Calu3 (cell line): Measurements from ENCODE around the gene SYF2. TPM values are rescaled to one million over a fixed set of nuclear protein-coding genes. Genes with fewer than 3 reads are reported as not detected.
A peak's percentile ranks its signal among the peaks of the same experiment; 100 is the strongest.
"Not testable (repeated sequence)": the region's sequence is repeated elsewhere in the genome, so short reads cannot be mapped to it uniquely, and the experiment has no call there.

Source experiments
- BruUV-seq: library from RNA; stranded (reverse); fragments of 400-500 nt; replicated peaks from 2 replicates; lab custom pipeline; 2021; lab: Mats Ljungman, UMichigan
- CTCF ChIA-PET: fragments of 300-600 bp; sonication (Branson Sonifier 250); formaldehyde crosslinking; loops from one replicate; lab custom pipeline; 2022; ENCODE audit warnings: antibody characterized with exemption; lab: Charles Lee
- DNase-seq: peaks from one replicate; pipeline ENCODE4 v3.0.0; 2022
- H3K27ac Mint-ChIP-seq: one replicate; pipeline ENCODE4 v1.8.0; 2022; ENCODE audit warnings: mixed read lengths; ENCODE audit not compliant: unreplicated experiment
- H3K27me3 Mint-ChIP-seq: one replicate; pipeline ENCODE4 v1.8.0; 2022; ENCODE audit warnings: mixed read lengths; ENCODE audit not compliant: unreplicated experiment
- H3K36me3 Mint-ChIP-seq: one replicate; pipeline ENCODE4 v1.8.0; 2022; ENCODE audit warnings: mild to moderate bottlenecking, moderate library complexity, mixed read lengths; ENCODE audit not compliant: insufficient read depth, unreplicated experiment
- H3K4me1 Mint-ChIP-seq: one replicate; pipeline ENCODE4 v1.8.0; 2022; ENCODE audit warnings: mild to moderate bottlenecking, low read depth, mixed read lengths; ENCODE audit not compliant: unreplicated experiment
- H3K4me3 Mint-ChIP-seq: one replicate; pipeline ENCODE4 v1.8.0; 2022; ENCODE audit warnings: mild to moderate bottlenecking, low read depth, moderate library complexity, mixed read lengths; ENCODE audit not compliant: unreplicated experiment
- H3K9me3 Mint-ChIP-seq: one replicate; pipeline ENCODE4 v1.8.0; 2022; ENCODE audit warnings: low read depth, mixed read lengths; ENCODE audit not compliant: unreplicated experiment
- intact Hi-C: fragments of 100-400 bp; cut with micrococcal nuclease; formaldehyde crosslinking; loops from one replicate; pipeline ENCODE4 v1.10.0; 2022; ENCODE audit not compliant: unreplicated experiment
- total RNA-seq: library from RNA; stranded (reverse); gene quantifications from 2 replicates; pipeline ENCODE4 v1.2.3, GENCODE V29; 2022
- TF ChIP-seq, protein P1 (sequence below): fragments of 200-600 bp; IDR thresholded peaks from one replicate; pipeline ENCODE4 v1.8.0; 2022; ENCODE audit warnings: antibody characterized with exemption; ENCODE audit not compliant: unreplicated experiment

SYF2 gene
- total RNA-seq, 1 experiment from 2014 or later: 24.3 TPM

DNA sequence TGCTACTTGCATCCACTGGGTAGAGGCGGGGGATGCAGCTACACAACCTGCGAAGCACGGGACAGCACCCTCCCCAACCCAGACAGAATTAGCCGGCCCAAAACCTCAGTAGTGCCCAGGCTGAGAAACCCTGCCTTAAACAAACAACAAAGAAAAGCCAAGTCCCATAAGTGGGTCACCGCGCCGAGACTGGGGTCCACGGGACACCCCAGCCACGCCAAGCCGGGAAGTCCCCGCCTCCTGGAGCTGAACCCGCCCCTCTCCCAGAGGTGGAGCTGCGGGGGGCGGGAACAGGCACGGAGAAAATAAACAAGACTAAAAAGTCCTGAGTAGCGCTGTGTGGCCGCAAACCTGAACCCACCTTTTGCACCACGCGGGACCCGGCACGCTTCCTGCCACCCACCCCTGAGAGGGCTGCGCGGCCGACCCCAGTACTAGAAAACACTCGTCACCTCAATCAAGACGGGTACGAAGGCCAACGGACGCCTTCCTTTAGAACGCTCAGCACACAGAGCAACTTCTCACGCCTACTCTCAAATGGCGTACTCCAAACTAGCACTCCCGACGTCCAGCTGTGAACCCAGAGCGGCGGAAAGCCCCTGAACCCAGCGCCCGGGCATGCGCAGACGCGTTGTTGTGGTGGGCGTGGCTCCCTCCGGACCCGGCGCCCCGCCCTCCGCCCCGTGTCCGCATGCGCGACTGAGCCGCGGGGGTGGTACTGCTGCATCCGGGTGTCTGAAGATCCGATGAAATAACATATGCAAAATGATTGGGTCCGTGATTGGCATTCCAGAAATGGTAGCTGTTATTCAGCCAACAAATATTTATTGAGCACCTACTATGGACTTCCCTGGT is 35.2 kb upstream of the SYF2 start:
- TSS peak; percentile 67 for BruUV-seq
- H3K36me3 Mint-ChIP-seq, H3K9me3 Mint-ChIP-seq, H3K27ac Mint-ChIP-seq, H3K4me1 Mint-ChIP-seq, CTCF ChIA-PET, intact Hi-C loops, H3K27me3 Mint-ChIP-seq: not testable (repeated sequence)
- H3K4me3 Mint-ChIP-seq: peak overlapping the region; percentile 62
- peak; percentile 88 for DNase-seq

- H3K4me1 Mint-ChIP-seq, BruUV-seq, H3K27me3 Mint-ChIP-seq, H3K27ac Mint-ChIP-seq, intact Hi-C loops, H3K36me3 Mint-ChIP-seq, H3K9me3 Mint-ChIP-seq, CTCF ChIA-PET: not testable (repeated sequence)
- peak; percentile 45 for DNase-seq
- peak overlapping the region; percentile 76 for H3K4me3 Mint-ChIP-seq
Observed at GRCh38 chr1:25266554-25267287, 34.4 kb upstream of the SYF2 start.

DNA sequence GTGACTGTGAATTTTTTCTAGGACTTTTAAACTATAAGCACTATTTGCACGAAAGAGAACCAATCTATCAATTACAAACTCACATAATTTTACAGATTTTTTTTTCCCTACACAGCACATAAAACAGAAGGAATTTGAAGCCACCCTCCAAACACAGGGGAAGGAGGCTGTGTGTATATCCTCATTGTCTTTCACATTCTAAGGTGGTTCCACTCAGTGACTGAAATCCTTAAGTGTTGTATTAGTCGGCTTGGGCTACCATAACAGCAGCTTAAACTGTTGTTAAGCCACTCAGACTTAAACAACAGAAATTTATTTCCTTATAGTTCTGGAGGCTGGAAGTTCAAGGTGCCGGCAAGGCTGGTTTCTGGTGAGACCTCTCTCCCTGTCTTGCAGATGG is 28.0 kb upstream of the SYF2 start:
- H3K36me3 Mint-ChIP-seq, H3K27ac Mint-ChIP-seq, BruUV-seq, DNase-seq, H3K9me3 Mint-ChIP-seq, CTCF ChIA-PET, intact Hi-C loops, H3K27me3 Mint-ChIP-seq, H3K4me3 Mint-ChIP-seq, H3K4me1 Mint-ChIP-seq: not testable (repeated sequence)

DNA sequence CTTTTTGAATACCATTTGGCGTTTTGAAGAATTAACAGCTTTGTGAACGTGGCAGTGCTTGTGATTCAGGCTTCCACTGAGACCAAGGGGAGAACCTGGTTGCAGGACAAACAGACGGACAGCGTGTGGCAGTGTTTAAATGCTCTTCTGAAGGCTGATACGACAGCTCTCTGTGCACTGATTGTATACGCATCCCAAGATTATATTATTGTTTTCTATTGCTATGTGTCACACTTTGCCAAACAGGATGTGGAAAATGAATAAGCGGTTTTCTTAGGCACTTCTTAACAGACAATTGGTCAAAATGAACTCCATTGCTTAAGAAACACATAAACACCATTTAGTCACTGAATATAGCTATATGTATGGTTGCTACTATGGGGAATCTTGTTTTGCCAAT is 27.5 kb upstream of the SYF2 start:
- DNase-seq, intact Hi-C loops: not testable (repeated sequence)

GRCh38 chr1:25257196-25257595 is 24.9 kb upstream of the SYF2 start:
- DNase-seq: no peak
- no peak overlapping the region for H3K27ac Mint-ChIP-seq

More for the DNA sequence above, 27.5 kb upstream of the SYF2 start:
- H3K4me1 Mint-ChIP-seq, H3K4me3 Mint-ChIP-seq, H3K27me3 Mint-ChIP-seq, H3K9me3 Mint-ChIP-seq, H3K27ac Mint-ChIP-seq, BruUV-seq, CTCF ChIA-PET, H3K36me3 Mint-ChIP-seq: not testable (repeated sequence)

DNA sequence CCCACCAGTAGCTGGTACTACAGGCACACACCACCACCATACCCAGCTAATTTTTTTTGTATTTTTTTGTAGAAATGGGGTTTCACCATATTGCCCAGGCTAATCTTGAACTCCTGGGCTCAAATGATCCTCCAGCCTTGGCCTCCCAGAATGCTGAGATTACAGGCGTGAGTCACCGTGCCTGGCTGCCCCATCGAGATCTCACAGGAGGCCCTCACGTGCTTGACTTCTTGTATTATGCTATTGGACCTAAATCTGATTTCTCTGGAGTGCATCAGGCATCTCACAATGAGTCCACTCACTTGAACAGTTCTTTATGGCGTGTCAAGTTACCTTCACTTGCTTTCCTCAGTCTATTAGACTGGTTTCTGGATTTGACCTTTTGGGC is 24.3 kb upstream of the SYF2 start:
- TF ChIP-seq, protein P1, sequence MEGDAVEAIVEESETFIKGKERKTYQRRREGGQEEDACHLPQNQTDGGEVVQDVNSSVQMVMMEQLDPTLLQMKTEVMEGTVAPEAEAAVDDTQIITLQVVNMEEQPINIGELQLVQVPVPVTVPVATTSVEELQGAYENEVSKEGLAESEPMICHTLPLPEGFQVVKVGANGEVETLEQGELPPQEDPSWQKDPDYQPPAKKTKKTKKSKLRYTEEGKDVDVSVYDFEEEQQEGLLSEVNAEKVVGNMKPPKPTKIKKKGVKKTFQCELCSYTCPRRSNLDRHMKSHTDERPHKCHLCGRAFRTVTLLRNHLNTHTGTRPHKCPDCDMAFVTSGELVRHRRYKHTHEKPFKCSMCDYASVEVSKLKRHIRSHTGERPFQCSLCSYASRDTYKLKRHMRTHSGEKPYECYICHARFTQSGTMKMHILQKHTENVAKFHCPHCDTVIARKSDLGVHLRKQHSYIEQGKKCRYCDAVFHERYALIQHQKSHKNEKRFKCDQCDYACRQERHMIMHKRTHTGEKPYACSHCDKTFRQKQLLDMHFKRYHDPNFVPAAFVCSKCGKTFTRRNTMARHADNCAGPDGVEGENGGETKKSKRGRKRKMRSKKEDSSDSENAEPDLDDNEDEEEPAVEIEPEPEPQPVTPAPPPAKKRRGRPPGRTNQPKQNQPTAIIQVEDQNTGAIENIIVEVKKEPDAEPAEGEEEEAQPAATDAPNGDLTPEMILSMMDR: no peak
- Mint-ChIP-seq H3K4me1 (no peaks in the 10 kb centered on the region), H3K9me3 (no peaks in the 10 kb centered on the region), H3K27ac (no peak overlapping the region), H3K36me3 (no peaks in the 10 kb centered on the region), H3K4me3 (no peak overlapping the region), H3K27me3 (no peaks in the 10 kb centered on the region)
- no TSS peak for BruUV-seq
- intact Hi-C loops: no loop called here
- CTCF ChIA-PET: no interaction called here
- no peak for DNase-seq

More at GRCh38 chr1:25257196-25257595, 24.9 kb upstream of the SYF2 start:
- Mint-ChIP-seq H3K27me3 (no peaks in the 10 kb centered on the region), H3K4me3 (no peak overlapping the region), H3K36me3 (no peaks in the 10 kb centered on the region), H3K9me3 (no peaks in the 10 kb centered on the region), H3K4me1 (no peaks in the 10 kb centered on the region)
- CTCF ChIA-PET: no interaction called here
- intact Hi-C loops: no loop called here
- TF ChIP-seq, protein P1: no peak
- no TSS peak for BruUV-seq
